Right forelimb (tissue), 1 donor: ENCODE data around the gene DPT.
A peak's percentile ranks its signal among the peaks of the same experiment; 100 is the strongest.
"Not testable (repeated sequence)": the region's sequence is repeated elsewhere in the genome, so short reads cannot be mapped to it uniquely, and the experiment has no call there.

Source experiments
- DNase-seq: peaks from one replicate; pipeline ENCODE4 v3.0.0-alpha.2; 2018

DPT gene

DNA sequence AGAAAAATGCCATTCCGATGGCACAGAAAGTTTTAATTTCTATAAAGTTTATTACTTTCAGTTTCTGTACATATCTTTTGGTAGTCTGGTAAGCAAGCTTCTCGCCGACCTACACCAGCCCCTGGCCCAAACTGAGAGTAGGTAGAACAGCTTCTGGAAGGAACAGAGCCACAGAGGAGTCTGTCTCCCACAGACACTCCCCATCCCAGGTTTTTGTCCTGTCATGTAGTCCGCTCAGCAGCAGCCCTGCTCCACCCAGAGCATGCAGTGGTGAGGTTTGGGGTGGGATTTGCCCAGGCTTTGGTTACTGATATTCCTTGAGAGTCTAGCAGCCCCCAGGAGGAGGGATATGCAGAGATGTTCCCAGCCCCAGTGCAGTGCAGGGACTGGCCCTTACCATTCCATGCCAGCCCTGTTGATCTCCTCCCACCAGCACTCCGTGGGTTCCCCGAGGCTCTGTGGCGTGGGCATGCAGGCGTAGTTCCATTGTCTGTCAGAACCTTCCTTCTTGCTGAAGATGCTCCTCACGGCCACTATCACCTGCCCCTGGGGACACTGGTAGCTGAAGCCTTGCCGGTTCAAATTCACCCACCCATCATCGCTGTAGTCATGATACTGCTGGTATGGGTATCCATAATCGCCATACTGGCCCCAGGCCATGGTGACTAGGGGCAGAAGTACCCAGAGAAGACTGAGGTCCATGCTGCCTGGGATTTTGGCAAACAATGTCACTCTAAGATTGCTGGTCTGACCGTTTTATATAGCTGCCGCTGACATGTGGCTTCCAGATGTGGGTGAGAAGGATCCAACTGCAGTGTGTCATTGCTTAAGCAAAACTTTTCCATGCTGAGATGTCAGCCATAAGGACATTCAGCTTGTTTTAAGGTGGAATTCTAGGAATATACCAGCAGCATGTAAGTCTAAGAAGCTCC is at the start of gene DPT:
DPT (minus strand) TSS at position 734 of the 932 bp plus-strand sequence; CDS start at position 702, 32 bp downstream.
- DNase-seq, result peak; percentile 85

DNA sequence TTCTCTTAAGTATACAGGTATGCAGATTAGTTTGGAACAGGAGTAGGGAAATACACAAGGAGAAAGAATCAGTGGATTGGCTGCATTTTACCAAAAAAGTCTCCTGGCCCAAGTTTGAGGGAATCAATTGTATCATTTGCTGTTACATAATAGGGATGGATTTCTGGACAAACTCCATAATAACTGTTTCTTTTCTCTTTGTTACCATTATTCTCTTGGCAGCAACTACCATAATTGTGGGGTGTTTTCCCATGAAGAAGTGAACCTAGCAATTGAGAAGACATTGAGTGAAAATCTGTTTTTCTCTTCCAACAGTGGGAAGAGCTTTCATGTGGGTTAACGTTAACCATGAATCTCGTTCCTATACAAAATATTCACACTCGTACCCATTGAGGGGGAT is 46.4 kb upstream of the DPT start:
- DNase-seq, result no peak

DNA sequence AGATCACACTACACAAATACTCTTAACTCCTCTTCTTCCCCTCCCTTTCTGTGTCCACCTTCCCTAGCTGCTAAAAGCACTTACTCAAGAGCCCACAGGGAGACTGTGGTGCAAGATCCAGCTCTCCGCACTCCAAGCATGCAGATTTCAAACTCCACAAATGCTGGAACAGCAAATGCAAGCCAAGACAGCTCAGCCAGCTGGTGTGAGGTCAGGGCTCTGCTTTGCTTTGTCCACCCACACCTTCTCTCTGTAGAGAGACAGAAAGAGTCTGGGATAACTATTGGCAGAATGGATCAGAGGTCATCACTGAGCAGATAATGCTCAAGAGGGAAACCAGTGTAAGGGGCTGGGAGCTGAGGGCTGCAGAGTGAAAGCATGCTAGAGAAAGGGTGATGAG is 45.2 kb upstream of the DPT start:
- no peak for DNase-seq

DNA sequence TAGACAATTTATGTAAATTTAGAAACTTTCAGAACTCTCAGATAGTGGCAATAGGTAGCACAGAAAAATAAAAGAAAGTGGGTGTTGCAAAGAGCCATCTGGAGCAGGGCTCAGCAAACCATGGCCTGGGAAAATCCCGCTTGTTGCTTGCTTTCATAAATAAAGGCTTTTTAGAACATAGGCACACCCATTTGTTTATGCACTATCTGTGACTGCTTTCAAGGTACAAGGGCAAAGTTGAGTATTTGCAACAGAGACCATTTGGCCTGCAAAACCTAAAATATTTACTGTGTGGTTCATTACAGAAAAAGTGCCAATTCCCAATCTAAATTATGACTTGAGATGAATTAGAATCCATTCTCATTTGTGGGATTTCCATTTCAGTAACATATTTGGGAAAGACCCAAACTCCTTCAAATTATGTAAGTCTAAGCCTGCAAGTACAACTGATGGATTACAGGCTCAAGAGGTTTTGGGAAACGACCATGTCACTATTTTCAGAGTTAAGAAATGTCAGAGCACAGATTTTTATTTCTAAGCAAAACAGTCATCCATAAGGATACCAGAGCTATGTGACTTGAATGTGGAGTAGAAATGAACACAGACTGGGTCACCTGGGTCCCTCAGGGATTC is 43.5 kb upstream of the DPT start:
- DNase-seq, result no peak

DNA sequence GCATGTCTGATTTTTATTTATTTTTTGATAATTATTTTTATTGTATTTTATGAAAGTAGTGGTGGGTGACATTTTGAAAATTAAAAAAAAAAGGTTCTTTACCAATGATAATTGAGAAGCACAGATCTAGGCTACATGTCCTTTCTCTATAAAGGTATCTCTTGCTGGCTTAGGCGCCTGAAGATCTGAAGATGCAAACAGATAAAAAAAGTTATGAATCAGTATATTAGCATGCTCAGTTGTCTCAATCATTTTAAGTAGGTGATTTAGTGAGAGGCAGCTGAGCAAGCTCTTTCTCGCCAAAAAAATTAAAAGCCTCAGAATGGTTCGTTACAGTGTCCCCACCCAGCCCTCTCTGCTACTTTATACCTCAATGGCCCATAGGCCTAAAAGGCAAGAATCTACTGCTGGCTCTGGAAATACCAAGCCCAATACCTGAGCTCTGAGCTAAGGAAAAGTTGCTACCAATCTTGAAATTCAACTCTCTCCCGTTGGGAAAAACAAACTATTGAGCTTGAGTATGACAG is 42.2 kb upstream of the DPT start:
- no peak for DNase-seq

DNA sequence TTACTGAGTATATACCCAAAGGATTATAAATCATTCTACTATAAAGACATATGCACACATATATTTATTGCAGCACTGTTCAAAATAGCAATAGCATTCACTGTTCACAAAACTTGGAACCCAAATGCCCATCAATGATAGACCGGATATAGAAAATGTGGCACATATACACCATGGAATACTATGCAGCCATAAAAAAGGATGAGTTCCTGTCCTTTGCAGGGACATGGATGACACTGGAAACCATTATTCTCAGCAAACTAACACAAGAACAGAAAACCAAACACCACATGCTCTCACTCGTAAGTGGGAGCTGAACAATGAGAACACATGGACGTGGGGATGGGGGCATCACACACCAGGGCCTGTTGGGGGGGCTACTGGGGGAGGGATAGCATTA is 40.9 kb upstream of the DPT start:
- not testable (repeated sequence) for DNase-seq

DNA sequence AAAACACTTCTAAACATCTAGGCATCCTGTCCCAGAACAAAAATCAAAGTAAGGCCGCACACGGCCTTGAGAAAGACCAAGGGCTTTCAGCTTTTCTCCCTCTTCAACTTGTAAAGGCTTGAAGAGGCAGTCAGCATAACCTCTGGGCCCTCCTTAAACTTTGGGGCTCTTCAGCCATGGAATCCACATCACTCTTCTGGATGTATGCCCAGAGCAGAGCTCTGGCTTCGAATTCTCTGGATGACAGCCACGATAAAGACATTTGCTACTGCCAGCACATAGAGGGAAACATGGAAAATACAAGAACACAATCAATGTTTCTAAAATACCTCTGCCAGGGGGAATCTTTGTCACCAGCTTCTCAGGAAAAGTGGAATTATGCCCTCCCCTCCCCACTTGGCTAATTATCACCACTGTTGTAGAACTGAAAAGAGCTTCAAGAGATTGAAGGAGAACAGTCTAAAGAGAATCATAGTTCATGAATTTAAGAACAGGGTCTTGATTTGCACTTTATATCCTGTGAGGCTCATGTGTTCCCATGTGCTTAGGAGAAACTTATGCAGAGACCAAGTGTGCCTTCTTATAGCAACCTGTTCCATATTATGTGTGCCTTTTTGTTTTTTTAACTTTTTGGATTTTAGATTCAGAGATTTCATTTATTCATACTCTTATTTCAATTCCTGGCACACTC is 39.0 kb upstream of the DPT start:
- DNase-seq, result peak; percentile 78

DNA sequence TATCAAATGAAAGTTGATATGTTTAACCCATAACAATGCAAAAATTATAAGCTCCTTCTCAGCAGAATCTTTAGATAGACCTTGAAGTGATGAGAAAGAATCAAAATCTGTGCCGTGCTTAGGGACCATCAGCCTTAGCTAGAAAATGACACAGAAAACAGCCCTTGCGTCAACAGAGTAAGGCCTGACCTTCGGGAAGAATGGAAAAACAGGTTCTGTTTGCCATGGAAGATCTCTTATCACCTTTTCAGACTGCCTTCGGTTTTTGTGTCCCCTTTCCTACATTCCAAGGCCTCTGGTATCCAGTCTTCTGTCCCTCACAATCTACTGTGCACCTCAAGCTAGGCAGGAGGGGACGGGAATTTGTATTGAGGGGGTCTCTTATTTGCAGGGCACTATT is 37.6 kb upstream of the DPT start:
- no peak for DNase-seq

DNA sequence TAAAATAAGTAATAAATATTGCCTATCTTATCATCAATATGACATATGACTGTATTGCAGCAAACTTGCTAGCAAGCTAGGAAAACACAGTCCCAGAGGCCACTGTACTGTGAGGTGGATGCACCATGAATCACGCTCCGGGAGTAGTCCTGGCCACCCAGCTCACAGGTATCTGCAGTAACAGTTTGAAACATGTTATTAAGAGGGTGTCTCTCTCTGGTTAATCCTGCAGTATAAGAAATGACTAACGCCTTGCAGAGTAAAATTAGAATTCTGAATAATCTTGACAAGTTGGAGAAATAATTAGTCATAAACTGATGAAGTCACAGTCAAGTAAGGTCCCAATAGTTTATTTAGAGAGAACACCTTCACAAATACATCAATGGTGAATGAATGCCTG is 34.0 kb upstream of the DPT start:
- no peak for DNase-seq

DNA sequence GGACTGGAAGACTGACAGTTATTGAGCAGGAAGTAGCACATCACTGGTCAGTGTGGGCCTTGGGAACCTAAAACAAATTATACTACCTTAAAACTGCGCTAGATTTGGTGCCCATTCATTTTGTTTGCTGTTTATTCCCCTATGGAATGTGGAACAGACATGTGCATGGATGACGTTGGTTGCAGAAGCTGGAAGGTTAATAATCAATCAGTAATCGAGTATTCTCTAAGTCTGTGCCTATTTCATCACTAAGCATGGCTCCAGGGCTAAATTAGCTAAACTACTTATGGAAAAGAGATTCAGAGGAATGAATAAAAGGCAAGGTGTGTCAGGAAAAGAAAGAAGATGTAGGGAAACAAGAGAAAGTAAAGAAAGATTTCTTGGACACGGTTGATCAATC is 33.5 kb upstream of the DPT start:
- DNase-seq, result no peak

DNA sequence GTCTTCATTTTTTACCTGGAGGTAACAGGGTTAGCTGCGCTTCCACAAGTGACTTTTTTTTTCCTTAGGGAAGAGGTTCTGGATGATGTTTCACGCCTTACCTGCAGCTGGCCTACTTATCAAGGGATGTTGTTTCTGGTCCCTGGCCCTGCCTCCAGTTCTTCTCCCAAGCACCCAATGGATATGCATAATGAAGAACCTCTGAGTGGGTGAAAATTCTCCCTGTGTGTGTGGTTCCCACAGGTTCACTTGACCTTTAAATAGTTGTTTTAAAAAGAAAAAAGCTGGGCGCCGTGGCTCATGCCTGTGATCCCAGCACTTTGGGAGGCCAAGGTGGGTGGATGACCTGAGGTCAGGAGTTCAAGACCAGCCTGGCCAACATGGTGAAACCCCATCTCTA is 31.8 kb upstream of the DPT start:
- no peak for DNase-seq

DNA sequence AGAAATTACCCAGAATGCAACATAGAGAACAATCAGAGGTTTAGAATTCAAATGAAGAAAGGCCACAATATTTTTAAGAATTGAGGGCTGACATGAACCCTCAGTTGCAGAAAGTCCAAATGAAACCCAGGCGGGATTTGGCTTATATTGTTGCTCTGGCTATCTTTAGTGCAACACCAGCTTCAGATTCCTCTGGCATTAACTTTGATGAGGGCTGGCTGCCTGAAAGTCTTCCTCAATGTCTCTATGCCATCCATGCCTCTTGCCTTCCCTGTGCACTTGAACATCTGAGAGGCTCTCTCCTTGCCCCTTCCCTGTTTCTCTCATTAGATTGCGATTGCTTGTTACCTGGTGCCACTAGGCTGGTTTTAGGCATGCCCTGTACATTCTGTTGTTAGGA is 31.2 kb upstream of the DPT start:
- DNase-seq, result no peak

DNA sequence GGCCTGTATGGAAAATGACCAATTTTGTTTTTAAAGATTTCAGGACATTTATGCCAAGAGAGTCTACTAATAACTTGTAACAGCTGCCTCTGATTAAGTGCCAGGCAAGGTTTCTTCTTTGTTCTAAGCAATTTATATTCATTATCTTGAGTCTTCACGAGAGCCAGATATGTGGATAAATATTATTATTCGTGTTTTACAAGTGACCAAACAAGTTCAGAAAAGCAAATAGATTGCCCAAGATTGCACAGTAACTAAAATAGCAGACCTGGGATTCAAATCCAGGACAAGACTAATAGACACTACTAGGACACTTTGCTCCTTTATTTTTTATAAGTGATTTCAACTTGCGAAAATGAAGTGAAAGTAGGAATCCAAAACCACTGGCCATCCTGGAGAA is 30.1 kb upstream of the DPT start:
- no peak for DNase-seq

DNA sequence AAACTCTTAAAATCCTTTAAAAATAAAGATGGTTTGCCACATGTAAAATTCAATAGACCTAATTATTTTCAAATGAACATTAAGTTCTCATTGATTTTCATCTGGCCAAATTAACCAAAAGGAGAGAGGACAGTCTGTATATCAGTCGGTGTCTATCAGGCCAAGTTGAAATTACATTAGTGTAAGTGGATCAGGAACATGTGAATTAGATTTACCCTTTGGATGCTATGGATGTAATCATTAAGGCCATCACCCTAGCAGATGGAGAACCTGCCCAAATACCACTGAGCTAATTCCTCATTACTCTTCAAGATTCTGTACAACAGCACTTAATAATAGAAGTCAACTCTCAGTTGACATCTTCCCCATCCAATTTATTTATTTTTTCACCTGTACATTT is 29.5 kb upstream of the DPT start:
- DNase-seq, result no peak

DNA sequence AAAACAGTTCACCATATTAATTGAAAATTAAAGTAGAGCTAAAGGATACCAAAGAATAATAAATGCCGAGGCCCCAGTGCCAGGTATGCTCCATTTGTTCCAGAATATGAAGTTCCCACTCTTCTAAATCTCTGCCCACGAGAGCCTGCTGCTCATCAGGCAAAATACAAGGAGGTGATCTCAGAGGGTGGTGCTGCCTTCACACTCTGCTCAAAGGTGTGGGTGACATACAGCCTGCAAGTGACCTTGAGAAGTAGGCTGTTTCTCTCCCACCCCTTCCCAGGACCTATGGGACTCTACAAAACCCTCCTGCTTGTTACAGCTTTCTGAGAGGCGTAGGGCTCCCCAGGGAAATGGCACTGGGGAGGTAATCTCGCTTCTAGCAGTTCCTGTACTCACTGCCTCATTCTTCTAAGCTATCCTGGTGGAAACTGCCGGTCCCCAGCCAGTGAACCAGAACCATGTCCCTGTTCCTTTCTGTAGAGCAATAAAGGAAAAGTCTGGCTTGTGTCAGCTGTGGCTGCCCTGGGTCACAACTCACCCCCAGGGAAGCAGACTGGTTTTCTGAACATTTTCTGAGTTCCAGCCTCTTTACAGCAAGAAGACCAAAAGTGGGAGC is 26.9 kb upstream of the DPT start:
- DNase-seq, result no peak

DNA sequence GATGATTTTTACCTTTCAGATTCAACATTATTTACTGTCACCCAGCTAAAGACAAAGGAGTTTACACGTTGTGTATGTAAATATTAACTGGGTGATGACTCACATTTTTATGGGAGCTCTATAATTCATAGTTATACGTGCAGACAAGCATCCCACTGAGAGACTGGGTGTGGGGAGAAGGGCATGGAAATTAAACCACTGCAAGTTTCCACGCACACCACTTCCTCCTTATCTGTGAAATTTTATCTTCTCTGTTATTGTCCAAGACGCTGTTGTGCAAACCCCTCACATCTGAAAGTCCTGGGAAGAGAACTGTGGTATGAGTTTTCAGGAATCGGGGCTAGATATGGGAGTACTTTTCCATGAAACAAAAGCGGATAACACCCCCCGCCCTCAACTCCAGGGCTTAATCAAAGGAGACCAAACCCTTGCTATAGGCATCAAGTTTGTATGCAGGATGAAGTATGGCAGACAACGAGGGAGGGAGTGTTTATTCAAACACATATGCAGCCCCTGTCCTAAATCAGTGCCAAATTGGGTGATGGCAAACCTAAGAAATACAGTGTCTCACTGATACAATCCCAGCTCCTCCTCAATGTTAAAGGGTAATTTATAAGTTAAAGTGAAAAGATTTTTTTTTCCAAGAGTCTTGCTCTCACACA is 23.3 kb upstream of the DPT start:
- no peak for DNase-seq

DNA sequence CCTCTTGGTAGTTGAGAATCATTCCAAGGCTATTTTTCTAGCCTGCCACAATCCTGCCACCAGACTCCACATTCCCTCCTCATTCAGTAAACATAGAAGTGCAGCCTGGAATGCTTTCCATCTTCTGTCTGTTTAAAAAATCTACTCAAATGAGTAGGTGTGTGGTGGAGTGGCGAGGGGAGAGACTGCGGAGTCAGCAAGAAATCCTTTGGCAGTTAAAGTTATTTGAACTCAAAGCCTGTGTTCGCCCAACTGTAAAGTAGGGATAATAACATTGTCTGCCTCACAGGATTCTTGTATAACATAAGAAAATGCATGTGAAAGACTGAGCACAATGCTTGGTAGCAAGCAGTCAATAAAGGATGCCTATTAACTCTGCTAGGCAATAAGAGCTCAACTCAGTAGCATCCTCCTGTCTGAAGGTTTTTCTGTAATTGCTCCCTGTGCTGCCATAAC is 22.2 kb upstream of the DPT start:
- no peak for DNase-seq

DNA sequence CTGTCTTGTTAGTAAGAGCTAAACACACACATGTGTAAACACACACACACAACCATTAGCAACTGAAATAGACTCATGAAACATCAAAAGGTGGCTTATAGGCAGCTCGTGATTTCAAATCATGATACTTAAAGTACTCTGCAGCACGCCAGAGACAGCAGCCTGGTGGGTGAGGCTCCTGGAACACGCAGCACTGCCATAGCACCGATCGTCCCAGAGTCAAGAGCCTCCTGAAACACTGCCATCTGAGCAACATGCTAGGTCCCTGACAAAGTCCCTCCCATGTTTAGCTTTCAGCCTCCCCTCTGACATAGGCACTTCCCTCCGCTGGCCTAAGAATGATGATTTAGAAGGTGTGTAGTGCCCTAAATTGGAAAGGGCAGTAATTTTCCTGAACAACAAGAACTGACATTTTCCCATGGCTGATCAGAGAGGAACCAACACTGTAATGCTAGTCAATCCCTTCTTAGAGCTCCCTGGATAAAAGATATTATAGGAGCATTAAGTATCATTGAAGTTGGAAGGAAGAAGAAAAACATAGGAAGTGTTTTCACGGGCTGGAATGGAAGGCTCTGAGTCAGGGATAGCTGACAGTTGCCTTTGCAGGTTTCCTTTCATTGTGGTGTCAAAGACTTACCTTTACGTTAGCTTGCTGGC is 14.1 kb upstream of the DPT start:
- DNase-seq, result no peak

DNA sequence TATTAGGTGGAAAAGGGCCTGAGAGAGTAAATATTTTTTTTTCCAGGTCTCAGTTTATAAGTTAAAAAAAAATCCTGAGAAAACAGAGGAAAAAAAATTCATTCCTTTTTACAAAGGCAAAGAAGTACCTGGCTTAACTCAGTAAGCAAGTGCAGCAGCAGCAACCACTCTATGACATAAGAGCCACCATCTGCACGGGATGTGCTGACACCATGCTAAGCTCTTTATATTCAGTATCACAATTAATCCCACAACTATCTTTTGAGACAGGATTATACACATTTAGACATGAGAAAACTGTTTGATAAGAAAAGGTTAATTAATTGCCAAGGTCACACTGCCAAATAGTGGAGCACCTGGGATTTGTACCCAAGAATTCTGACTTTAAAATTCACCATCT is 13.4 kb upstream of the DPT start:
- no peak for DNase-seq

DNA sequence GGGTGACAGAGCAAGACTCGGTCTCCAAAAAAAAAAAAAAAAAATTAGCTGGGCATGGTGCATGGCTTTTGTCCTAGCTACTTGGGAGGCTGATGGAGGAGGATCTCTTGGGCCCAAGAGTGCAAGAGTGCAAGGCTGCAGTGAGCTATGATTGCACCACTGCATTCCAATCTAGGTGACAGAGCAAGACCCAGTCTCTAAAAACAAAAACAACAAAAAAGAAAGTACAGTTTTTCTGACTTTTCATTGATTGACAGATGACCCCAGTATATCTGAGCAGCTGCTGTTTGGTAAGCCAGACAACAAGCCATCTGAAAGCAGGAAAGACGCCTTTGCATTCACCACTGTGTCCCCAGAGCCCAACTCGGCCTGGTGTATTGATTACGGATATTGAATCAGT is 10.9 kb upstream of the DPT start:
- DNase-seq, result no peak

DNA sequence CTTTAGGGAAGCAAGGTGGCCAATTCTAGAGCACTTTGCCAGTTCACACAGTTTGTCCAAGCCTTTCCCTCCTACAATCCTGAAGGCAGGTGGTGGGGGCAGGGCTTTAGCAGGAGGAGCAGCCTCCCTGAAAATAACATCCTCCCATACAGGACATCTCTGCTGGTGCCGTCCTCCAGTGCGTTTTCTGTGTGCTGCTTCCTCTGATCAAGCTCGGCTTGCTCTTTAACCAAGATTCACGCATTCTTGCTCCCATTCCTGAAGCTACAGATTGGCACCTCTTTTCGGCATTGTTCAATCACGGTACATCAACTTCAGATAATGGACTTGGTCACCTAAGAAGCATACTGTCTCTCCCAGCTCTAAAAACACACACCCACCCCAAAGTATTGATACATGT is 7.5 kb upstream of the DPT start:
- no peak for DNase-seq

DNA sequence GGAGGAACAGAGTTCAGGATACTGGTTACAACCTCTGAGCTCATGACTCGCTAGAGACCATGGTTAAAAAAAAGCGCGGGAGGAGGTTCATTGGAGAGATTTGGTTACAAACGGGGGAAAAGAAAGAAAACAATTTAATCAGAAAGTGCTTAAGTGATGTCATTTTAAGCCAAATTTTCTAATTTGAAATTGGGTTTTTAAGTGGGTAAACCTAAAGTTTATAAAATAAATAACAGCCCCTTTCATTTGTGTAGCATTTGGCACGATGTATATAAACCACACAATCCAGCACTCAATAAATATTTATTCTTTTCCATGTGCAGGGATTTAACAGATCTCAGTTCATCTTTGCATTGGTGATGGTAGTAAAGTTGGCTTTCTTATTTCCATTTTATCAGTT is 7.0 kb upstream of the DPT start:
- DNase-seq, result no peak
